Hypothalamus (tissue), 51 donors: Measurements from ENCODE around the gene EPB41.
"Not testable (repeated sequence)": the region's sequence is repeated elsewhere in the genome, so short reads cannot be mapped to it uniquely, and the experiment has no call there.

Source experiments
- DNase-seq, 51 donors: peaks; one replicate each; lab custom pipeline; 2025; lab: John Stamatoyannopoulos, UW

EPB41 gene

GRCh38 chr1:29043274-29043965 lies 129.1 kb downstream of the EPB41 start:
- DNase-seq, result no peak

- DNase-seq, result no peak
These were observed 129.6 kb downstream of the EPB41 start for GRCh38 chr1:29044010-29044409.

- not testable (repeated sequence) for DNase-seq
These were observed 131.3 kb downstream of the EPB41 start for GRCh38 chr1:29045663-29046062.

GRCh38 chr1:29047142-29047541 lies 132.8 kb downstream of the EPB41 start:
- no peak for DNase-seq

GRCh38 chr1:29050166-29050565 lies 135.8 kb downstream of the EPB41 start:
- DNase-seq, result no peak

GRCh38 chr1:29052100-29052499 lies 137.7 kb downstream of the EPB41 start:
- DNase-seq, result no peak

GRCh38 chr1:29052941-29053340 lies 138.6 kb downstream of the EPB41 start:
- no peak for DNase-seq

- no peak for DNase-seq
These were observed 140.8 kb downstream of the EPB41 start for GRCh38 chr1:29055160-29055559.

- no peak for DNase-seq
These were observed 141.9 kb downstream of the EPB41 start for GRCh38 chr1:29056256-29056655.

- no peak for DNase-seq
These were observed 143.3 kb downstream of the EPB41 start for GRCh38 chr1:29057700-29058099.

- DNase-seq, result peak in 1 of 51 donors; percentile 71
These were observed 148.0 kb downstream of the EPB41 start for GRCh38 chr1:29062157-29062942.

- no peak for DNase-seq
These were observed 149.7 kb downstream of the EPB41 start for GRCh38 chr1:29064064-29064463.

GRCh38 chr1:29077155-29077554 lies 162.8 kb downstream of the EPB41 start:
- DNase-seq, result no peak

GRCh38 chr1:29079916-29080629 lies 165.7 kb downstream of the EPB41 start:
- DNase-seq, result not testable (repeated sequence)

GRCh38 chr1:29081201-29081600 lies 166.8 kb downstream of the EPB41 start:
- peak in 1 of 51 donors; percentile 12 for DNase-seq

GRCh38 chr1:29082519-29082918 lies 168.2 kb downstream of the EPB41 start:
- DNase-seq, result no peak

- DNase-seq, result no peak
These were observed 169.2 kb downstream of the EPB41 start for GRCh38 chr1:29083317-29084195.

- no peak for DNase-seq
These were observed 169.8 kb downstream of the EPB41 start for GRCh38 chr1:29084196-29084521.

- no peak for DNase-seq
These were observed 176.7 kb downstream of the EPB41 start for GRCh38 chr1:29090937-29091618.

GRCh38 chr1:29092704-29093103 lies 178.3 kb downstream of the EPB41 start:
- DNase-seq, result not testable (repeated sequence)
